Measurements from ENCODE around the gene AQP11. TPM values are rescaled to one million over a fixed set of nuclear protein-coding genes. Genes with fewer than 3 reads are reported as not detected.

Gene AQP11
- total RNA-seq, 2 donors from 2014 or later: 1.7 to 2.6 TPM

DNA sequence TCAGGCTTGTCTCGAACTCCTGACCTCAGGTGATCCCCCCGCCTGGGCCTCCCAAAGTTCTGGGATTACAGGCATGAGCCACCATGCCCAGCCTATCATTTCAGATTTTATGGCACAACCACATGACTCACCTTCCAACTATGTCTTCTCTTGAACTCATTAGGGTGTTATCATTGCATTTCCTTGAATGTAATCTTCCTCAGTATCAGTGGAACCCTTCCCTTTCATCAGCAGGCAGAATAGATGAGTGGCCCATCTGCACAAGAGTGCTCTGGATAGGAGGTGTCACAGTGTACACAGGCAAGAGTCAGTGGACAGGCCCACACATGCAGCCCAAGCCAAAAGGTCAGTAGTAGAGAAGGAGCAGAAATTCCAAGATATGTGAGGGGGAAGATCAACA, 29.1 kb upstream of the AQP11 start:
- H3K27ac Mint-ChIP-seq: no peak overlapping the region
- H3K36me3 Mint-ChIP-seq (ENCODE audit: low read depth): no peaks in the 10 kb centered on the region
- Histone ChIP-seq H3K27me3 (ENCODE audit: control insufficient read depth, insufficient read depth, low read length, poor library complexity, severe bottlenecking) (no peaks in the 10 kb centered on the region), H3K4me3 (ENCODE audit: low read length) (no peak overlapping the region), H3K36me3 (ENCODE audit: control insufficient read depth, insufficient read depth, low read length) (no peaks in the 10 kb centered on the region), H3K9me3 (ENCODE audit: control insufficient read depth, low read length) (peaks cover 19% of the 10 kb centered on the region), H3K9ac (ENCODE audit: extremely low read depth, low read length, poor library complexity, severe bottlenecking) (no peak overlapping the region), H3K4me1 (ENCODE audit: control insufficient read depth, insufficient read depth, low read length) (no peaks in the 10 kb centered on the region), H3K27ac (ENCODE audit: low read depth, low read length) (no peak overlapping the region)
- H3K27me3 Mint-ChIP-seq (ENCODE audit: insufficient read depth): peaks cover 2% of the 10 kb centered on the region
- no peak overlapping the region for H3K4me3 Mint-ChIP-seq
- H3K4me1 Mint-ChIP-seq: peaks cover 7% of the 10 kb centered on the region
- TF ChIP-seq, protein P1, sequence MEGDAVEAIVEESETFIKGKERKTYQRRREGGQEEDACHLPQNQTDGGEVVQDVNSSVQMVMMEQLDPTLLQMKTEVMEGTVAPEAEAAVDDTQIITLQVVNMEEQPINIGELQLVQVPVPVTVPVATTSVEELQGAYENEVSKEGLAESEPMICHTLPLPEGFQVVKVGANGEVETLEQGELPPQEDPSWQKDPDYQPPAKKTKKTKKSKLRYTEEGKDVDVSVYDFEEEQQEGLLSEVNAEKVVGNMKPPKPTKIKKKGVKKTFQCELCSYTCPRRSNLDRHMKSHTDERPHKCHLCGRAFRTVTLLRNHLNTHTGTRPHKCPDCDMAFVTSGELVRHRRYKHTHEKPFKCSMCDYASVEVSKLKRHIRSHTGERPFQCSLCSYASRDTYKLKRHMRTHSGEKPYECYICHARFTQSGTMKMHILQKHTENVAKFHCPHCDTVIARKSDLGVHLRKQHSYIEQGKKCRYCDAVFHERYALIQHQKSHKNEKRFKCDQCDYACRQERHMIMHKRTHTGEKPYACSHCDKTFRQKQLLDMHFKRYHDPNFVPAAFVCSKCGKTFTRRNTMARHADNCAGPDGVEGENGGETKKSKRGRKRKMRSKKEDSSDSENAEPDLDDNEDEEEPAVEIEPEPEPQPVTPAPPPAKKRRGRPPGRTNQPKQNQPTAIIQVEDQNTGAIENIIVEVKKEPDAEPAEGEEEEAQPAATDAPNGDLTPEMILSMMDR (conservative IDR thresholded peaks at IDR 0.05): no peak
- WGBS, 2 experiments (ENCODE audit: insufficient coverage in 1 of 2, insufficient read length in 1 of 2): 80 to 97% methylated on average over 2 of the region's 2 CpGs
- H3K9me3 Mint-ChIP-seq: peaks cover 9% of the 10 kb centered on the region
- no peak for DNase-seq

DNA sequence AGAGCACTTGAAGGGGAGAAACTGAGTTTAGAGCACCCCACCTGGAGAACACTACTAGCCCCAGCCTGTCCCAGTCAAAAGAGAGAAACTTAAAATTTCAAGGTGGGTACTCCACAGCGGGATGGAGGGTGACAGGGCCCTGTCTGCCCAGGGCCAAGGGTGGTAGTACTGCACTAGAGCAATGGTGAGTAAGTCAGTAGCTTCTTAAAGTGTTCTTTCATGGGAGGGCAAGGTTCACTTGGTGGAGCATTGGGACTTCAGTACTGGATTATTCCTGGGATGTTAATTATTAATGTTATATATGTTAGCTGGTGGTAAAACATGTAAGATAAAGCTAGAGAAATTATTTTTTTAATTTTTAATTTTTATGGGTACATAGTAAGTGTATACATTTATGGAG, 28.5 kb upstream of the AQP11 start:
- H3K4me3 ChIP-seq (ENCODE audit: low read length): no peak overlapping the region
- no peak overlapping the region for H3K9ac ChIP-seq (ENCODE audit: extremely low read depth, low read length, poor library complexity, severe bottlenecking)
- Mint-ChIP-seq H3K4me1 (peaks cover 7% of the 10 kb centered on the region), H3K9me3 (peaks cover 8% of the 10 kb centered on the region), H3K27ac (no peak overlapping the region), H3K36me3 (ENCODE audit: low read depth) (no peaks in the 10 kb centered on the region), H3K27me3 (ENCODE audit: insufficient read depth) (peaks cover 2% of the 10 kb centered on the region), H3K4me3 (no peak overlapping the region)
- no peak overlapping the region for H3K27ac ChIP-seq (ENCODE audit: low read depth, low read length)
- no peaks in the 10 kb centered on the region for H3K27me3 ChIP-seq (ENCODE audit: control insufficient read depth, insufficient read depth, low read length, poor library complexity, severe bottlenecking)
- TF ChIP-seq, protein P1 (conservative IDR thresholded peaks at IDR 0.05): no peak
- DNase-seq: no peak
- peaks cover 13% of the 10 kb centered on the region for H3K9me3 ChIP-seq (ENCODE audit: control insufficient read depth, low read length)
- WGBS, 2 experiments (ENCODE audit: insufficient coverage in 1 of 2, insufficient read length in 1 of 2): 90 to 100% methylated on average over 1 of the region's 1 CpG
- no peaks in the 10 kb centered on the region for H3K36me3 ChIP-seq (ENCODE audit: control insufficient read depth, insufficient read depth, low read length)
- H3K4me1 ChIP-seq (ENCODE audit: control insufficient read depth, insufficient read depth, low read length): no peaks in the 10 kb centered on the region

DNA sequence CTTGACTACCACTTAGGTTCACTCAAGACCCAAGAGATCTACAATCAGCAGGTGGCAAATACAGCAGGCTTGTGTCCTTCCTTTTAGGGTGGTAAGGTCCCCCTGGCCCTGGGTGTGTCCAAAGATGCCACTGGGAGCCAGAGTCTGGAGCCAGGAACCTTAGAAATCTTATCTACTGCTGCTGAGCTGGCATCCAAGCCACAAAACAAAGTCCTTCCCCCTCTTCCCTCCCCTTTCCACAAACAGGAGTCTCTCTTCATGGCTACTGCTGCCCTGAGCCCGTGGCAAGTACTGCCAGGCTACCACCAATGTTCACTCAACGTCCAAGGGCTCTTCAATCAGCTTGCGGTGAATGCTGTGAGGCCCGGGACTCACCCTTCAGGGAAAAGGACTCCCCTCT, 21.4 kb upstream of the AQP11 start:
- Mint-ChIP-seq H3K36me3 (ENCODE audit: low read depth) (no peaks in the 10 kb centered on the region), H3K27me3 (ENCODE audit: insufficient read depth) (no peaks in the 10 kb centered on the region), H3K9me3 (peaks cover 1% of the 10 kb centered on the region), H3K4me1 (peaks cover 12% of the 10 kb centered on the region), H3K4me3 (no peak overlapping the region), H3K27ac (no peak overlapping the region)
- Histone ChIP-seq H3K27ac (ENCODE audit: low read depth, low read length) (no peak overlapping the region), H3K27me3 (ENCODE audit: control insufficient read depth, insufficient read depth, low read length, poor library complexity, severe bottlenecking) (no peaks in the 10 kb centered on the region), H3K4me1 (ENCODE audit: control insufficient read depth, insufficient read depth, low read length) (no peaks in the 10 kb centered on the region), H3K9me3 (ENCODE audit: control insufficient read depth, low read length) (peaks cover 8% of the 10 kb centered on the region), H3K4me3 (ENCODE audit: low read length) (no peak overlapping the region), H3K9ac (ENCODE audit: extremely low read depth, low read length, poor library complexity, severe bottlenecking) (no peak overlapping the region), H3K36me3 (ENCODE audit: control insufficient read depth, insufficient read depth, low read length) (no peaks in the 10 kb centered on the region)
- TF ChIP-seq, protein P1 (conservative IDR thresholded peaks at IDR 0.05): no peak
- no peak for DNase-seq
- 93 to 95% methylated on average over 4 of the region's 4 CpGs for WGBS, 2 experiments (ENCODE audit: insufficient coverage in 1 of 2, insufficient read length in 1 of 2)
